ENCODE measurements around the gene ERCC6L. TPM values are rescaled to one million over a fixed set of nuclear protein-coding genes. Genes with fewer than 3 reads are reported as not detected.

ERCC6L gene
- total and polyA plus RNA-seq, 2 donors (not counting 1 experiment from before 2014, with no cell fraction given) = 0.34 to 0.61 TPM

DNA sequence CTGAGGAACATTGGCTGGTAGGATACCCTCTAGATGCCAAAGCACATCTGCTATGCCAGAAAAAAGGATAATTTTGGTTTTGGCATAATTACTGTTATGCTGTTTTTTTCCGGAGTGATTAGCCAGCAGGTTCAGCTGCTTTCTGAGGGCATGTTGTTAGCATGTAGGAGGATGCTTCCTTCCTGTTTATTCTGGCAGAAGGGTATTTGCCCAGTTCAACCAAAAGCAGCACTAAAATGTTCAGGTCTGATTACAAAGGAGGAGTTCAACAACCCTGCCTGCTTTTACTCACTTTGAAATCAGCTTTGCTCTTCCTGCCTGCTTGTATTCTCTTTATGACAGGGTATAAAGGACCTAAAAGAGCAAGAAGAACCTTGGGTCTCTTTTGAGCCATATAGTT lies 21.9 kb downstream of the ERCC6L start:
- no peak for ATAC-seq (ENCODE audit: low read depth)
- Histone ChIP-seq H3K4me3 (ENCODE audit: control extremely low read depth in 1 of 5, extremely low read depth in 1 of 5, insufficient read depth in 1 of 5, low read depth in 2 of 5, low read length in 4 of 5) (no peak overlapping the region), H2AFZ (ENCODE audit: insufficient read depth, low read depth, low read length, poor library complexity, severe bottlenecking) (no peak overlapping the region), H3K27ac (ENCODE audit: low read length in 2 of 2) (no peak overlapping the region), H3K9ac (ENCODE audit: low read length) (no peak overlapping the region), H3K4me1 (ENCODE audit: control insufficient read depth in 2 of 2, insufficient read depth in 2 of 2, low read length in 2 of 2) (no peaks in the 10 kb centered on the region), H3K9me3 (ENCODE audit: control extremely low read depth in 1 of 3, control insufficient read depth in 2 of 3, insufficient read depth in 1 of 3, low read length in 2 of 3) (no peaks in the 10 kb centered on the region), H3K4me2 (replicated peaks; ENCODE audit: low read depth, low read length, poor library complexity, severe bottlenecking) (no peak overlapping the region), H4K20me1 (ENCODE audit: control insufficient read depth, insufficient read depth, low read length, poor library complexity, severe bottlenecking) (no peaks in the 10 kb centered on the region), H3K36me3 (replicated peaks in 1 of 2; ENCODE audit: control extremely low read depth in 1 of 2, control insufficient read depth in 1 of 2, extremely low read depth in 1 of 2, insufficient read depth in 2 of 2, low read length in 1 of 2) (no peaks in the 10 kb centered on the region), H3K79me2 (ENCODE audit: control insufficient read depth, insufficient read depth, low read length) (no peaks in the 10 kb centered on the region), H3K27me3 (replicated peaks in 1 of 4; ENCODE audit: control extremely low read depth in 1 of 4, control insufficient read depth in 3 of 4, insufficient read depth in 4 of 4, low read length in 3 of 4) (no peaks in the 10 kb centered on the region)
- H3K4me1 Mint-ChIP-seq = no peaks in the 10 kb centered on the region
- ChIA-PET CTCF (no interaction called here), POLR2A (no interaction called here)
- H3K9me3 Mint-ChIP-seq (ENCODE audit: insufficient read depth) = no peaks in the 10 kb centered on the region
- DNase-seq = no peak
- H3K27me3 Mint-ChIP-seq = no peaks in the 10 kb centered on the region
- H3K27ac Mint-ChIP-seq = no peak overlapping the region
- WGBS (ENCODE audit: insufficient coverage) = no CpG with 5 or more reads among the region's 1 CpG
- intact Hi-C loops (cut with micrococcal nuclease) = no loop called here
- TF ChIP-seq, protein P1, sequence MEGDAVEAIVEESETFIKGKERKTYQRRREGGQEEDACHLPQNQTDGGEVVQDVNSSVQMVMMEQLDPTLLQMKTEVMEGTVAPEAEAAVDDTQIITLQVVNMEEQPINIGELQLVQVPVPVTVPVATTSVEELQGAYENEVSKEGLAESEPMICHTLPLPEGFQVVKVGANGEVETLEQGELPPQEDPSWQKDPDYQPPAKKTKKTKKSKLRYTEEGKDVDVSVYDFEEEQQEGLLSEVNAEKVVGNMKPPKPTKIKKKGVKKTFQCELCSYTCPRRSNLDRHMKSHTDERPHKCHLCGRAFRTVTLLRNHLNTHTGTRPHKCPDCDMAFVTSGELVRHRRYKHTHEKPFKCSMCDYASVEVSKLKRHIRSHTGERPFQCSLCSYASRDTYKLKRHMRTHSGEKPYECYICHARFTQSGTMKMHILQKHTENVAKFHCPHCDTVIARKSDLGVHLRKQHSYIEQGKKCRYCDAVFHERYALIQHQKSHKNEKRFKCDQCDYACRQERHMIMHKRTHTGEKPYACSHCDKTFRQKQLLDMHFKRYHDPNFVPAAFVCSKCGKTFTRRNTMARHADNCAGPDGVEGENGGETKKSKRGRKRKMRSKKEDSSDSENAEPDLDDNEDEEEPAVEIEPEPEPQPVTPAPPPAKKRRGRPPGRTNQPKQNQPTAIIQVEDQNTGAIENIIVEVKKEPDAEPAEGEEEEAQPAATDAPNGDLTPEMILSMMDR (IDR thresholded peaks at IDR 0.05) = no peak
- TF ChIP-seq EZH2 (IDR thresholded peaks at IDR 0.05; ENCODE audit: borderline replicate concordance, insufficient read depth, low read depth, low read length, poor library complexity, severe bottlenecking) = no peak
- no peak overlapping the region for H3K4me3 Mint-ChIP-seq

DNA sequence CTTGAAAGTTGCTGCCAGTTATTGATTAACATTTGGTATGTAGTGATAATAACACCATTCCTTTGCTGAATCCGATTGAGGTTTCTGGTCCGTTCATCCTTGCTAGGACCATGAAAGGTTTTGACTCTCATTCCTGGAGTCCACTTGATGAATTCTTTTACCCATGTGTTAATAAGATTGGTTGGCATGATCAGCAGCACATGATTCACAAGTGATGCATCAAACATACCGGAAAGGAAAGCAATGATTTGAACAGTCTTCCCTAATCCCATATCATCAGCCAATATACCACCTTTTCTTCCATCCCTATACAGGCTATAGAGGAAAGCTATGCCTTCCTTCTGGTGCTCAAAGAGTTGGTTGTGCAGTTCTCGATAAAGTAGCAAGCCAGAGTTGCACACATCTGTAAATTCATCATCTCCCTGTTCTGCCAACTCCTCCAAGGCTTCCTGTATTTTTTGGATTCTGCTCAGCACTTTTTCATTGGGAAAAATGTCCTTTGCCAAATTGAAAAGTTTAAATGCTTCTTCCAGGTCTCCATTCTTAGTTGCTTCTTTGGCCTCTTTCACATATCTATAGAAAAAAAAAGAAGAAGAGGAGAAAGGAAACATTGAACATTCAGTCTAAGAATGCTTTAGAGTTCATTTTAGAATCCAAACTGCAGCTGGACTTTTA lies 30.6 kb downstream of the ERCC6L start:
- Histone ChIP-seq H4K20me1 (ENCODE audit: control insufficient read depth, insufficient read depth, low read length, poor library complexity, severe bottlenecking) (no peaks in the 10 kb centered on the region), H3K9me3 (ENCODE audit: control extremely low read depth in 1 of 3, control insufficient read depth in 2 of 3, insufficient read depth in 1 of 3, low read length in 2 of 3) (no peaks in the 10 kb centered on the region), H3K79me2 (ENCODE audit: control insufficient read depth, insufficient read depth, low read length) (no peaks in the 10 kb centered on the region), H3K27ac (ENCODE audit: low read length in 2 of 2) (no peak overlapping the region), H3K4me2 (replicated peaks; ENCODE audit: low read depth, low read length, poor library complexity, severe bottlenecking) (no peak overlapping the region), H3K9ac (ENCODE audit: low read length) (no peak overlapping the region), H3K36me3 (replicated peaks in 1 of 2; ENCODE audit: control extremely low read depth in 1 of 2, control insufficient read depth in 1 of 2, extremely low read depth in 1 of 2, insufficient read depth in 2 of 2, low read length in 1 of 2) (no peaks in the 10 kb centered on the region), H2AFZ (ENCODE audit: insufficient read depth, low read depth, low read length, poor library complexity, severe bottlenecking) (no peak overlapping the region), H3K4me3 (ENCODE audit: control extremely low read depth in 1 of 5, extremely low read depth in 1 of 5, insufficient read depth in 1 of 5, low read depth in 2 of 5, low read length in 4 of 5) (no peak overlapping the region), H3K27me3 (replicated peaks in 1 of 4; ENCODE audit: control extremely low read depth in 1 of 4, control insufficient read depth in 3 of 4, insufficient read depth in 4 of 4, low read length in 3 of 4) (no peaks in the 10 kb centered on the region), H3K4me1 (ENCODE audit: control insufficient read depth in 2 of 2, insufficient read depth in 2 of 2, low read length in 2 of 2) (no peaks in the 10 kb centered on the region)
- POLR2A ChIA-PET = no interaction called here
- no peaks in the 10 kb centered on the region for H3K27me3 Mint-ChIP-seq
- no peak for ATAC-seq (ENCODE audit: low read depth)
- TF ChIP-seq EZH2 (IDR thresholded peaks at IDR 0.05; ENCODE audit: borderline replicate concordance, insufficient read depth, low read depth, low read length, poor library complexity, severe bottlenecking) = no peak
- TF ChIP-seq, protein P1 (IDR thresholded peaks at IDR 0.05) = no peak
- no peak overlapping the region for H3K27ac Mint-ChIP-seq
- intact Hi-C loops (cut with micrococcal nuclease) = no loop called here
- no peak overlapping the region for H3K4me3 Mint-ChIP-seq
- no peak for DNase-seq
- no peaks in the 10 kb centered on the region for H3K4me1 Mint-ChIP-seq
- CTCF ChIA-PET = no interaction called here
- H3K9me3 Mint-ChIP-seq (ENCODE audit: insufficient read depth) = no peaks in the 10 kb centered on the region
- 100% methylated on average over 1 of the region's 4 CpGs for WGBS (ENCODE audit: insufficient coverage)
